ENCODE measurements around the gene MED25. TPM values are rescaled to one million over a fixed set of nuclear protein-coding genes. Genes with fewer than 3 reads are reported as not detected.

Gene MED25
- total and polyA plus RNA-seq, 2 of the 8 experiments (the other 6 are each of a cell fraction or from before 2014, with no cell fraction given) = 21.6 to 71.4 TPM

- TF ChIP-seq SP1 (IDR thresholded peaks at IDR 0.05; ENCODE audit: low read depth, low read length) (peak; percentile 77), NANOG (IDR thresholded peaks at IDR 0.05; ENCODE audit: insufficient read depth, low read depth, low read length, poor library complexity, severe bottlenecking) (no peak), JUND (IDR thresholded peaks at IDR 0.05; ENCODE audit: low read length) (peak; percentile 91), CHD1 (IDR thresholded peaks at IDR 0.05; ENCODE audit: low read depth, low read length) (peak; percentile 96), POLR2A (IDR thresholded peaks at IDR 0.05; ENCODE audit: control extremely low read depth in 1 of 2, low read depth in 2 of 2, low read length in 2 of 2) (peak; percentile 41 to 70), YY1 (IDR thresholded peaks at IDR 0.05; ENCODE audit: low read depth, low read length) (no peak; the same call in 1 of the 2 replicates), JUN (IDR thresholded peaks at IDR 0.05; ENCODE audit: low read depth, low read length) (no peak), BRCA1 (IDR thresholded peaks at IDR 0.05; ENCODE audit: low read depth, low read length) (peak; percentile 45; the same call in 1 of the 2 replicates), KDM1A (IDR thresholded peaks at IDR 0.05; ENCODE audit: borderline replicate concordance, low read length) (no peak), TBP (IDR thresholded peaks at IDR 0.05; ENCODE audit: low read depth, low read length) (peak; percentile 80), PHF8 (conservative IDR thresholded peaks at IDR 0.05; ENCODE audit: low read depth, low read length) (peak; percentile 68)
Measured at GRCh38 chr19:49850487-49851342, 32.6 kb downstream of the MED25 start, which contains the start of gene PTOV1 (continued).
